COLO668 (cell line): ENCODE measurements around the gene SLC25A21.
A peak's percentile ranks its signal among the peaks of the same experiment; 100 is the strongest.
"Not testable (repeated sequence)": the region's sequence is repeated elsewhere in the genome, so short reads cannot be mapped to it uniquely, and the experiment has no call there.

ENCODE experiments used
- DNase-seq: peaks from one replicate; lab custom pipeline; 2025; ENCODE audit not compliant: unreplicated experiment; lab: John Stamatoyannopoulos, UW

SLC25A21 gene

GRCh38 chr14:37172024-37172869, at the start of gene SLC25A21:
Gene SLC25A21 (minus strand): TSS chr14:37172606.
- DNase-seq: peak; percentile 91

- DNase-seq: no peak
Measured at GRCh38 chr14:37221073-37221472, 48.7 kb upstream of the SLC25A21 start.

DNA sequence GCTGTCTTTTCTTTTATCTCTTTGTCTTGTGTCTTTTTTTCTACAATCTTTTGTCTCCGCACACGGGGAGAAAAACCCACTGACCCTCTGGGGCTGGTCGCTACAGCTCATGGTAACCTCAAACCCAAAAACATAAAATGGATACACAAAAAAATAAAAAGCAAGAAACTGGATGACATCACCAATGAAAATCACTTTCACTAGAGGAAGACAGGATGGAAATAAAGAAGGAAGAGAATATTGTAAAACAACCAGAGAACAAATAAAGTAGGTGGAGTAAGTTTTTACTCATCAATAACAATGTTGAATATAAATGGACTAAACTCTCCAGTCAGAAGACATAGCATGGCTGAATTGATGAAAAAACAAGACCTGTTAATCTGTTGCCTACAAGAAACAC, 42.9 kb upstream of the SLC25A21 start:
- no peak for DNase-seq

- DNase-seq: no peak
Measured at GRCh38 chr14:37213016-37213415, 40.6 kb upstream of the SLC25A21 start.

DNA sequence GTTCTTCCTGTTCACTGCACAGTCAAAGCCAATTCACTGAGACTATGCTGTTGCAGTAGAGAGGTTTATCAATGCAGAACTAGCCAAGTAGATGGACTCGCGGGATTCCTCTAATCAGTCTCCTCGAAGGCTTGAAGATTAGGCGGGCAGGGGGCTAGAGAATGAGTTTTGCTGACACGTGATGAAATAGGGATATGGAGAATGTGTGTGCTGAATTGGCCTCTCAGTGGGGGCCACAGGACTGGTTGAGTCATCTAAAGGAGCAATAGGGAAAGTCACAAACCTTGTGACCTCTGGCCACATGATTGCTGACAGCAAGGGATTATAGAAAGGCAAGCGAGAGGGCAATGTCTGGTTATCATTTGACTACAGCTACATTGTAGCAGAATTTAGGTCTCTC, 38.0 kb upstream of the SLC25A21 start:
- no peak for DNase-seq

GRCh38 chr14:37209617-37210016, 37.2 kb upstream of the SLC25A21 start:
- not testable (repeated sequence) for DNase-seq

DNA sequence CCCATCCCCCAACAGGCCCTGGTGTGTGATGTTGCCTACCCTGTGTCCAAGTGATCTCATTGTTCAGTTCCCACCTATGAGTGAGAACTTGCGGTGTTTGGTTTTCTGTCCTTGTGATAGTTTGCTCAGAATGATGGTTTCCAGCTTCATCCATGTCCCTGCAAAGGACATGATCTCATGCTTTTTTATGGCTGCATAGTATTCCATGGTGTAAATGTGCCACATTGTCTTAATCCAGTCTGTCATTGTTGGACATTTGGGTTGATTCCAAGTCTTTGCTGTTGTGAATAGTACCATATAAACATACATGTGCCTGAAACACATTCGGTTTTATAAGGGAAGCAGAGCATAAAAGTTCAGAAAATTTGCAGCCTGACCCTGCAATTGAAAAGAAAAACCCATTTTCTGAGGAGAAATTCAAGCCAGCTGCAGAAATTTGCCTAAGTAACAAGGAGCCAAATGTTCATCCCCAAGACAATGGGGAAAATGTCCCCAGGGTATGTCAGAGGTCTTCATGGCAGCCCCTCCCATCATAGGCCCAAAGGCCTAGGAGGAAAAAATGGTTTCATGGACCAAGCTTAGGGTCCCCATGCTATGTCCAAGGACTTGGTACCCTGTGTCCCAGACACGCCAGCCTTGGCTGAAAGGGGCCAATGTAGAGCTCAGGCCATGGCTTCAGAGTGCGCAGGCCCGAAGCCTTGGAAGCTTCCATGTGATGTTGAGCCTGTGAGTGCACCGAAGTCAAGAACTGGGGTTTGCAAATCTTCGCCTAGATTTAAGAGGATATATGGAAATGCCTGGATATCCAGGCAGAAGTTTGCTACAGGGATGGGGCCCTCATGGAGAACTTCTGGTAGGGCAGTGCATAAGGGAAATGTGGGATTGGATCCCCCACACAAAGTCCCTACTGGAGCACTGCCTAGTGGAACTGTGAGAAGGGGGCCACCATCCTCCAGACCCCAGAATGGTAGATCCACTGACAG, 33.5 kb upstream of the SLC25A21 start:
- DNase-seq: not testable (repeated sequence)

GRCh38 chr14:37203423-37203822, 31.0 kb upstream of the SLC25A21 start:
- DNase-seq: no peak

- DNase-seq: no peak
Measured at GRCh38 chr14:37202812-37203211, 30.4 kb upstream of the SLC25A21 start.

DNA sequence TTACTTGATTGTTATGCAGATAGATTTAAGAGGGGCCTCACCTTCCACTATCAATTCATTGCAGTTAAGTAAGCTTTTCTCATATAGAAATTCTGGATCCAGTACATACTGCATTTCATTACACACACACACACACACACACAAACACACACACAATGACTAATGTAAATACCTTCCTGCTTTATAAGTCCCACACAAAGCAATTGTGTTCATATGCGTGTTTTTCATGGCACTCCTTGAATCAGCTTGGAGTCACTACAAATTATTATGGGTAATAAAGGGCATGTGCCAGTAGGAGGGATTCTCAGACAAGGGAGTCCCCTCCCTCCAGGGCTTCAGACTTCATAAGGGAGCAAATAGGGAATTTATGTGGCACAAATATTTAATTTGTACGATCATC, 29.9 kb upstream of the SLC25A21 start:
- no peak for DNase-seq

DNA sequence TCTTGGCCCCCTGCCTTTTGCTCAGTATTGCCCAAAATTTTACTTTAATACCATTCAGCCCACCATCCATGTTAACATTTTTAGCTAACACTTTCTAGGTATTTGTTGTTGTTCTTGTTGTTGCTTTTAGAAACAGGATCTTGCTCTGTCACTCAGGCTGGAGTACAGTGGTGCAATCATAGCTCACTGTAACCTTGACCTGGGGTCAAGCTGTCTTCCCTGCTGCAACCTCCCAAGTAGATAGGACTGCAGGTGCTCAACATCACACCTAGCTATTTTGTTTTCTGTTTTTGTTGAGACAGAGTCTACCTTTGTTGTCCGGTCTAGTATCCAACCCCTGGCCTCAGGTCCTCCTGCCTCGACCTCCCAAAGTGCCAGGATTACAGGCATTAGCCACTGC, 29.3 kb upstream of the SLC25A21 start:
- no peak for DNase-seq

DNA sequence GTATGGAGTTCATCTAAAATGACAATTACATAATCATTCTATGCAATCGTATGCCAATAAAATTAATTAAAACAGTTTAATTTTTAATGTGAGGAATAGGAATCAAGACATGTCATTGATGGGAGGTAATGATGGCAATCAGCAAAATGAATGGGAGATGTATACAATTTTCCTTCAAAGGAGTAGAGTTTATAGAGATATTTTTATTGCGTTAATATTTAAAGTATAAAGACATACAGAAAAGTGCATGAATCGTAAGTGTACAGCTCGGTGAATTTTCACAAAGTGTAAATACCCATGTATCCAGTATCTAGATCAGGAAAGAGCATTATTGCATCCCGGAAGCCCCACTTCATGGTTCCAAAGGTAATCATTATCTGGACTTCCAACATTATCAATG, 26.5 kb upstream of the SLC25A21 start:
- DNase-seq: no peak

DNA sequence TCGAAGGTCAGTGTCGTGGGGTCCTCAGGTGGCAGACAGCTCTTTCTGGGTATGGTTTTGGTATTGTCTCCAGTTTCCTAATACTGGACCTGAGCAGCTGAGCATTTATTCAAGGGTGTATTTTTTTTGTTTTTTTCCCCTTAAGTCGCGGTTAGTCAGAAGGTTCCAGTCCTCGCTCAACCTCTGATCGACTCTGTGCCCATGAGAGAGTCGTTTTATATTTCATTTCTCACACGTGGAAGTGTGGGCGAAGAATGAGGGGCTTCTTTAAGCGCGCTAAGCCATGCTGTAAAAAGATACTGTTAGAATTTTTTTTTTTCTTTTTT, 25.8 kb upstream of the SLC25A21 start:
- DNase-seq: no peak

GRCh38 chr14:37197421-37198272, 25.2 kb upstream of the SLC25A21 start, which contains the start of gene MIPOL1:
Gene MIPOL1 (plus strand): TSS chr14:37197937. CDS start chr14:37247889, 49,952 bp downstream.
- DNase-seq: peak; percentile 96

DNA sequence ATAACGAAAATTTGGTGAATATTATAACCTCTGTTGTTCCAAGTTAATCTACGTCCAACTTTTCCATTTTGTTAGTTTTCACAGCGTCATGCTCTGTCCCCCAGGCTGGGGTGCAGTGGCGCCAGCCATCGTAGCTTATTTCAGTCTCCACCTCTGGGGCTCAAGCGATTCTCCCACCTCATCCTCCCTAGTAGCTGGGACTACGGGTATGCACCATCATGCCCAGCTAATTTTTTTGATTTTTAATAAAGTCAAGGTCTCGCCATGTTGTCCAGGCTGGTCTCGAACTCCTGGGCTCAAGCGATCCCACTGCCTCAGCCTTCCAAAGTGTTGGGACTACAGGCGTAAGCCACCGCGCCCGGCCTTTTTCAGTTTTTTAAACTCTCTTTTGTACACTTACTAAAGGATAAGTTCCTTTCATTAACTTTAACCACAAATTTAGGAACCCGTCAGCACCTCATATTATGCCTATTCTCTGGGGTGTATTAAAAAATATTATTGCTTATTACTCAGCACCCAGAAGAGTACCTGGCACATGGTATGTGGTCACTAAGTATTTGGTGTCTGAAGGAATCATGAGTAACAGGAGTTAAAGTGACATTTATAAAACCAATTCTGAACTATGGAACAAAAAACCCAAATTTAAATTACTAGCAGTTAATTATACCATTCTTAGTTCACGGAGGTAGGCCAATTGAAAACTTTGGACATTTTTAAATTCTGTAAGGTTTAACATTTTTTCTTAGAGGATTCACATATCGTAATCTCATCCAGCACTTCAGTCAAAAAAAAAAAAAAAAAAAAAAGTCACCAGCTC, 24.4 kb upstream of the SLC25A21 start:
- no peak for DNase-seq

GRCh38 chr14:37195327-37195726, 22.9 kb upstream of the SLC25A21 start:
- no peak for DNase-seq

- DNase-seq: no peak
Measured at GRCh38 chr14:37194698-37195097, 22.3 kb upstream of the SLC25A21 start.

- not testable (repeated sequence) for DNase-seq
Measured at GRCh38 chr14:37189733-37190132, 17.3 kb upstream of the SLC25A21 start.

DNA sequence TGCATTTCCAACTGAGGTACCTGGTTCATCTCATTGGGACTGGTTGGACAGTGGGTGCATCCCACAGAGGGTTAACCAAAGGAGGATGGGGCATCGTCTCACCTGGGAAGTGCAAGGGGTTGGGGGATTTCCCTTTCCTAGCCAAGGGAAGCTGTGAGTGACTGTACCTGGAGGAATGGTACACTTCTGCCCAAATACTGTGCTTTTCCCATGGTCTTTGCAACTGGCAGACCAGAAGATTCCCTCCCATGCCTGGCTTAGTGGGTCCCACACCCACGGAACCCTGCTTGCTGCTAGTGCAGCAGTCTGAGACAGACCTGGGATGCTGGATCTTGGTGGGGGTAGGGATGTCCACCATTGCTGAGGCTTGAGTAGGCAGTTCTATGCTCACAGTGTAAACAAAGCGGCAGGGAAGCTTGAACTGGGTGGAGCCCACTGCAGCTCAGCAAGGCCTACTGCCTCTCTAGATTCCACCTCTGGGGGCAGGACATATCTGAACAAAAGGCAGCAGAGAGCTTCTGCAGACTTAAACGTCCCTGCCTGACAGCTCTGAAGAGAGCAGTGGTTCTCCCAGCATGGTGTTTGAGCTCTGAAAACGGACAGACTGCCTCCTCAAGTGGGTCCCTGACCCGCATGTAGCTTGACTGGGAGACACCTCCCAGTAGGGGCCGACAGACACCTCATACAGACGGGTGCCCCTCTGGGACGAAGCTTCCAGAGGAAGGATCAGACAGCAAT, 15.6 kb upstream of the SLC25A21 start:
- not testable (repeated sequence) for DNase-seq
